Activated CD4-positive, CD25-positive, alpha-beta regulatory T cell treated with anti-CD3 and anti-CD28 coated beads, Interleukin-2, amount 50 U/mL, for 24 hours (primary cell): ENCODE data around the gene ZNF672.

Experiments used
- ATAC-seq, 2 donors: fragments of 150-1000 bp; cut with Tn5 transposase; one replicate each; pipeline ENCODE4 v1.10.0; 2021; ENCODE audit warnings: mild to moderate bottlenecking in 1 of 2, moderate library complexity in 1 of 2

Gene ZNF672

GRCh38 chr1:248890549-248891498 lies 52.8 kb downstream of the ZNF672 start:
- ATAC-seq: no peak

GRCh38 chr1:248891758-248892157 lies 53.7 kb downstream of the ZNF672 start:
- no peak for ATAC-seq

DNA sequence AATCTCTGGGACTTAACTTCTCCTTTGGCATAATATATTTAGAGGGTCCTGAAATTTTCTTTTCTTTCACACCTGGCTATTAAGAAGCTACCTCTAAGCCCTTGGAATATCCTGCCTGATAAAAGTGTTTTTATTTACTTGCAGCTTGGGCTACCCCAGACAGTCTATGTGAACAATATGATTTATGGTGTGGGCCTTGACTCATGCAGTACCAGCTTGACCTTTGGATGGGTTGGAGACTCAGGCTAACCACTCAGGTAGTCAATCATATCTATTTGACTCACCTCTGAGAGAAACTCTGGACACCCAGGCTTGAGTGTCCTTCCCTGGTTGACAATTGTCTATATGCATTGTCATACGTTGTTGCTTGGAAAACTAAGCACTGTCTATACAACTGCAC lies 54.6 kb downstream of the ZNF672 start:
- no peak for ATAC-seq

- no peak for ATAC-seq
These were observed 56.8 kb downstream of the ZNF672 start for GRCh38 chr1:248894837-248895236.

DNA sequence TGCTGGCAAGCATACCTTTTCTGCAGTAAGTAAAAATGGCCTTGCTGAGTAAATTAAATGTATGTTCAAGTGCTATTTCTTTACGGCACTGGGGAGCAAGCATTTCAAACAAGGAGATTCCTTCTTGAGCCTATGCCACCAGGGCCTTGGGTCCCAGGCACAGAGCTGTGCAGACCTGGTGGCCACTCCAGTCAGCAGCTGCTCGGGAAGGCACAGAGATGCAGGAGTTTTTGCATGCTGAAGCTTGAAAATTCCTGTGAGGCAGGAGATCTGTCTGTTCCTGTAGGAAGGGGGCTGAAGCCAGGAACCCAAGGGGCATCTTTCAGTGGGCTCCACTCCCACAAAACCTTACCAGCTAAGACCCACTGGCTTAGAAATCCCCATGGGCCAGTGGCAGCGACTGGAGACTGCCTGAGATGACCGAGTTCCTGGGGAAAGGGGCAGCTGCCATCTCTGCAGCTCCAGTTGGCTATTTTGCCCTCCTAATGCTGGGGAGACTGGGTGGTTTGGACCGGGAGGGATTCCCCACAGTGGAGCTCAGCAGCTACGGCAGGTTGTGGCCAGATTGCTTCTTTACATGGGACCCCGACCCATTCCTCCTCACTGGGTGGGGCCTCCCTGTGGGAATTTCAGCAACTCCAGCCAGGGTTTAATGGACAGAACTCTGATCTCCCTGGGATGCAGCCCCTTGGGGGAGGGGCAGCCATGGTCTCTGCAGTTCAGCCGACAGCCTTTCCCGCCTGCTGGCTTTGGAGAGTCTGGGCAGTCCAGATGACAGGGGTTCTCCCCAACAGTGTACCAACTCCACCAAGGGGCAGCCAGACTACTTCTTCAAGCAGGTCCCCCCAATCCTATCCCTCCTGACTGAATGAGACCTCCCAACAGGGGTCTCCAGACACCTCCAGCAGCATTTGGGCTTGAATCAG lies 59.7 kb downstream of the ZNF672 start:
- ATAC-seq: no peak
